ENCODE results near the gene EIF2S3.
"Not testable (repeated sequence)": the region's sequence is repeated elsewhere in the genome, so short reads cannot be mapped to it uniquely, and the experiment has no call there.

Gene EIF2S3

GRCh38 chrX:24050522-24051318 lies 4.0 kb upstream of the EIF2S3 start:
- DNase-seq = not testable (repeated sequence)

- DNase-seq = no peak
These were observed 244 bp downstream of the EIF2S3 start for GRCh38 chrX:24055043-24055356.

GRCh38 chrX:24063488-24063887 lies 8.7 kb downstream of the EIF2S3 start:
- no peak for DNase-seq

GRCh38 chrX:24069877-24070276 lies 15.1 kb downstream of the EIF2S3 start:
- DNase-seq = no peak

- no peak for DNase-seq
These were observed 24.7 kb downstream of the EIF2S3 start for GRCh38 chrX:24079411-24079810.

- DNase-seq = not testable (repeated sequence)
These were observed 25.5 kb downstream of the EIF2S3 start for GRCh38 chrX:24080245-24080644.

GRCh38 chrX:24080704-24081103 lies 25.9 kb downstream of the EIF2S3 start:
- no peak for DNase-seq

GRCh38 chrX:24081661-24082154 lies 27.0 kb downstream of the EIF2S3 start:
- DNase-seq = peak; percentile 18

- no peak for DNase-seq
These were observed 27.7 kb downstream of the EIF2S3 start for GRCh38 chrX:24082447-24082846.

GRCh38 chrX:24085101-24085500 lies 30.3 kb downstream of the EIF2S3 start:
- no peak for DNase-seq

GRCh38 chrX:24090300-24091200 lies 35.8 kb downstream of the EIF2S3 start:
- no peak for DNase-seq

- DNase-seq = no peak
These were observed 39.0 kb downstream of the EIF2S3 start for GRCh38 chrX:24093746-24094145.

- DNase-seq = no peak
These were observed 43.0 kb downstream of the EIF2S3 start for GRCh38 chrX:24097741-24098260.

- no peak for DNase-seq
These were observed 44.2 kb downstream of the EIF2S3 start for GRCh38 chrX:24098932-24099331.

- DNase-seq = no peak
These were observed 44.6 kb downstream of the EIF2S3 start for GRCh38 chrX:24099394-24099793.

GRCh38 chrX:24100713-24101112 lies 46.0 kb downstream of the EIF2S3 start:
- DNase-seq = no peak

- no peak for DNase-seq
These were observed 55.3 kb downstream of the EIF2S3 start for GRCh38 chrX:24110069-24110468.

GRCh38 chrX:24113181-24113580 lies 58.4 kb downstream of the EIF2S3 start:
- DNase-seq = no peak

GRCh38 chrX:24117258-24117657 lies 62.5 kb downstream of the EIF2S3 start:
- DNase-seq = no peak

GRCh38 chrX:24124244-24124799 lies 69.6 kb downstream of the EIF2S3 start:
- DNase-seq = no peak

GRCh38 chrX:24125028-24125612 lies 70.4 kb downstream of the EIF2S3 start:
- DNase-seq = no peak
